Measurements from ENCODE around the gene KCND3. TPM values are rescaled to one million over a fixed set of nuclear protein-coding genes. Genes with fewer than 3 reads are reported as not detected.

Gene KCND3
- total RNA-seq, 2 experiments from 2014 or later, result not detected

DNA sequence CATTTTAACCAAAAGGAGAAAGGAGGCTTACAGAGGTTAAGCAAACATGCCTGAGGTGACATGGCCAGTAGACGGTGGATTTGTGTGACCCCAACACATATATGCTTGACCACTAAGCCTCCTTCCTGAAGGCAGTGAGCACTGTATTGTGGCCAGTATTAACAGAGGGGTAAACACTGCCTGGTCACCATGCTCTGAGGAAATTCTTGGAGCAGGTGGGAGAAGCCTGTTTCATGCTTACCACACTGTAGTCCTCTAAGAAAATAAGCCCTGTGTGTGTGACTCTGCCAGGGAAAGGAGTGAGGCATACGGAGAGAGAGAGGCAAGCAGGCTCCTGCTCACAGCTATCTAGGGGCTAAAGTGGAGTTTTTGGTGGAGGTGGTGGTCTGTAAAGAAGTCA, 102.7 kb downstream of the KCND3 start:
- no peak overlapping the region for H3K4me3 Mint-ChIP-seq
- ChIA-PET CTCF (interaction anchor here (0.6 to 0.8 kb wide), 2 partner anchors 82 to 1055 kb away, joined by 3 to 4 read pairs; no protein-coding TSS in a partner anchor), POLR2A (no interaction called here)
- no peak overlapping the region for H3K27ac Mint-ChIP-seq
- DNase-seq (no peak), ATAC-seq (no peak)
- H3K4me1 Mint-ChIP-seq, result peaks cover 4% of the 10 kb centered on the region
- H3K27me3 Mint-ChIP-seq, result peaks cover 10% of the 10 kb centered on the region
- intact Hi-C loops (cut with DNase I, micrococcal nuclease), result no loop called here
- H3K36me3 Mint-ChIP-seq (ENCODE audit: low read depth), result no peaks in the 10 kb centered on the region
- no peaks in the 10 kb centered on the region for H3K9me3 Mint-ChIP-seq (ENCODE audit: low read depth)

DNA sequence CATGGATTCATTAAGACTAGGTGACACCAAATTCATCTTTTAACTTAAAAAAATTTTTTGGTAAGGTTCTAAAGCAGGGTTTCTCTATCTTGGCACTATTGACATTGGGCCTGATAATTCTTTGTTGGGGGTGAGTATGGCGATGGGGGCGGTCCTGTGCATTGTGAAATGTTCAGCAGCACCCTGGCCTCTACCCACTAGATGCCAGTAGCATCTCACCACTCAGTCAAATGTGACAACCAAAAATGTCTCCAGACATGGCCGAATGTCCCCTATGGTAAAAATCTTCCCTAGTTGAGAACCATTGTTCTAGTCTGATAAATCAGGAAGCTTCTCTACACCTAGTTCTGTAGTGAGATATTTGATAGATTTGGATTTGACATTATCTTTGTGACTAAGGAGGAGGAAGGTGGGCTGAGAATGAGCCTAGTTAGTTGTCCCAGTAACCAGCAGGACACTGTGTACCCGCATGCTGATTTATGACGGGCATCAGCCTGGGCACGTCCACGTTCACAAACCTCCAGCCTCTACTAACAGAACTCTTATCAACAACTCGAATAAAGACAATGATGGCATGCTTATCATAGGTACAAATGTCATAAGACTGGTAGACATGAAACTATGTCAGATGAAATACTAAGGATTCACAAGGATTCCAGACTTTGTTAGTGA, 104.6 kb downstream of the KCND3 start:
- Mint-ChIP-seq H3K27ac (no peak overlapping the region), H3K36me3 (ENCODE audit: low read depth) (no peaks in the 10 kb centered on the region), H3K9me3 (ENCODE audit: low read depth) (no peaks in the 10 kb centered on the region), H3K4me1 (peaks cover 4% of the 10 kb centered on the region), H3K4me3 (no peak overlapping the region), H3K27me3 (peaks cover 17% of the 10 kb centered on the region)
- ChIA-PET CTCF (no interaction called here), POLR2A (no interaction called here)
- no peak for DNase-seq
- ATAC-seq, result no peak
- intact Hi-C loops (cut with DNase I, micrococcal nuclease), result no loop called here

DNA sequence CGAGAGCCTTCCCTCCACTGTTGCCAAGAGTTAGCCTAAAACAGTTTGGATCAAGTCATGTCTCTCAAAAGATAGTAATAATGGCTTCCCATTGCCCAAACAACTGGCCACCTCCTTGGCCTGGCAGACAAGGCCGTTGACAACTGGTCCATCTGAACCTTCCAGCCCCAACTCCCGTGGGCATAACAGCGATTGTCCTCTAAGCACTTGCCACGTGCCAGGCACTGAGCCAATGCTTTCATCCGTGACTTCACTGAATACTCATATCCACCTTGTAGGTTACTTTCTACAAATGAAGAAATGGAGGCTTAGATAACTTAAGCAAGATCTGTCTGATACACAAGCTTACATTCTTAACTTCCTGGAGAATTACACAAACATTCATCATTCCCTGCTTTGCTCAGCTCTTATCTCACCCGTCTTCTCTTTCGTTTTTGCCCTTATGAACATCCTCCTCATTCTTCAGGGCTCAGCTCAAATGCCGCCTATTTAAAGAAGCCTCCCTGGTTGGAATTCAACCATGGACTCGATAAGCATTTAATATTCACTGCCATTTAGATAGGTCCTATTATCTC, 106.4 kb downstream of the KCND3 start:
- ChIA-PET CTCF (no interaction called here), POLR2A (no interaction called here)
- ATAC-seq (no peak), DNase-seq (no peak)
- Mint-ChIP-seq H3K36me3 (ENCODE audit: low read depth) (no peaks in the 10 kb centered on the region), H3K27ac (no peak overlapping the region), H3K4me1 (no peaks in the 10 kb centered on the region), H3K9me3 (ENCODE audit: low read depth) (no peaks in the 10 kb centered on the region), H3K27me3 (peaks cover 17% of the 10 kb centered on the region), H3K4me3 (no peak overlapping the region)
- intact Hi-C loops (cut with DNase I, micrococcal nuclease), result no loop called here

GRCh38 chr1:111882559-111882958, 106.9 kb downstream of the KCND3 start:
- Mint-ChIP-seq H3K9me3 (ENCODE audit: low read depth) (no peaks in the 10 kb centered on the region), H3K27ac (no peak overlapping the region), H3K4me3 (no peak overlapping the region), H3K4me1 (no peaks in the 10 kb centered on the region), H3K27me3 (peaks cover 18% of the 10 kb centered on the region), H3K36me3 (ENCODE audit: low read depth) (no peaks in the 10 kb centered on the region)
- ChIA-PET CTCF (no interaction called here), POLR2A (no interaction called here)
- no peak for ATAC-seq
- no peak for DNase-seq
- intact Hi-C loops (cut with DNase I, micrococcal nuclease), result no loop called here

DNA sequence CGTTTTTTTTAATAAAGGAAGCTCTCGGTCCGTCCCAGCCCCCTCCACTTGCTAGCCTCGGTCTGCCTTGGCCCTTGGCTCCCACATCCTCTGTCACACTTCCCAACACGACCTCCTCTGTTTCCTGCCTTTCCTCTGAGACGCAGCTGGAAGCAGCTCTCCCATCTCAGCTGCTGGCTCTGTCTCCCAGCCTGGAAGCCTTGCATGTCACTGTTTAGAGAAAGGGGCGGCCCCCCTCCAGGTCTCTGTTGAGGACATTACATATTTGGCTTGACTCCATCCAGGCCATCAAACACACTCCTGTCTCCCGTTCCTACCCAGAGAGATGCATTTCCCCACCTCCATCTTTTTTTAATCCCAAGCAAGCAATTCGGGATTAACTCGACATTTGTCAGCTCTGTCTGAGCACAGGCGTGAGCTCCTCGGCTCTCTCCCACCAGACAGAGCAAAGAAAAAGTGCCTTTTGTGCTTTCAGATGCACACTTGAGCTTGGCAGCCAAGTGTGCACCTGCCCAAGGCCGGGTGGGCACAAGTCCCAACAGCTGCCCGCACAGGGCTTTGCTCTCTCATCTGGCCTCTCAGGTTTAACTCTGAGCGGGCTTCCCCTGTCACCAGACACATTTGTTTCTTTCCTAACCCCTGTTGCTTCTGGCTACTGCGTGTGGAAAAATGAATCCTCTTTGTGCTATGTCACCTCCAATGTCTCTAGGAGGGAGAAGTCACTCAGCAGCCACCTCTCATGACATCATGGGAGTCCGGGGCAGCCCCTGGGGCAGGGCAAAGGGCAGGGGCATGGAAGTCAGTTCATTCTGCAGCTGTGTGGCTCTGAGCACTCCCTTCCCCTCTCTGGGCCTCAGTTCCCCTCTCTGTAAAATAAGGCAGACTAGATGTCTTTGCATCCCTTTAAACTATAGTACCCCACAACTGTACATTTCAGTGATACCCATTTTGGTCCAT, 108.3 kb downstream of the KCND3 start:
- POLR2A ChIA-PET, result no interaction called here
- no peaks in the 10 kb centered on the region for H3K9me3 Mint-ChIP-seq (ENCODE audit: low read depth)
- CTCF ChIA-PET, result no interaction called here
- no peaks in the 10 kb centered on the region for H3K36me3 Mint-ChIP-seq (ENCODE audit: low read depth)
- no peak overlapping the region for H3K4me3 Mint-ChIP-seq
- H3K27ac Mint-ChIP-seq, result no peak overlapping the region
- peaks cover 21% of the 10 kb centered on the region for H3K27me3 Mint-ChIP-seq
- H3K4me1 Mint-ChIP-seq, result no peaks in the 10 kb centered on the region
- intact Hi-C loops (cut with DNase I, micrococcal nuclease), result no loop called here
- ATAC-seq (no peak), DNase-seq (no peak)

DNA sequence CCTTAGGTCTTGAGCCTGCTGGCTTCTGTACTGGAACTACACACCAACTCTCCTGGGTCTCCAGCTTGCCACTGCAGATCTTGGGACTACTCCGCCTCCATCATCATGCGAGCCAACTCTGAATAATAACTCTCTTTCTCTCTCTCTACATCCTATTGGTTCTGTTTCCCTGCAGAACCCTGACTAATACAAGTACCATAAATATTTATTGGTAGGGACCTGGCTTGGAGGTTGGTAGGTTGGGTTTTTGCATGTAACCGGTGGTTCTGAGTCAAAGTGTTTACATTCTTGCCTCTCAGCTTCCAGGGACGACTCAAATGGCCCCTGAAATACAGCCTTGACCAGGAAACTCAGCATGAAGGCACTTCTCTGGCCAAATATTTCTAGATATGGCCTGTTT, 110.4 kb downstream of the KCND3 start:
- Mint-ChIP-seq H3K4me3 (no peak overlapping the region), H3K27ac (no peak overlapping the region), H3K4me1 (no peaks in the 10 kb centered on the region), H3K36me3 (ENCODE audit: low read depth) (no peaks in the 10 kb centered on the region), H3K27me3 (peaks cover 21% of the 10 kb centered on the region), H3K9me3 (ENCODE audit: low read depth) (no peaks in the 10 kb centered on the region)
- intact Hi-C loops (cut with DNase I, micrococcal nuclease), result no loop called here
- ChIA-PET CTCF (no interaction called here), POLR2A (interaction anchor here (0.6 kb wide), 1 partner anchor 24 kb away, joined by 3 read pairs; no protein-coding TSS in a partner anchor)
- no peak for DNase-seq
- no peak for ATAC-seq

- H3K36me3 Mint-ChIP-seq (ENCODE audit: low read depth), result no peaks in the 10 kb centered on the region
- H3K9me3 Mint-ChIP-seq (ENCODE audit: low read depth), result no peaks in the 10 kb centered on the region
- ChIA-PET CTCF (interaction anchor here (0.5 kb wide), 1 partner anchor 10 kb away, joined by 4 read pairs; no protein-coding TSS in a partner anchor), POLR2A (no interaction called here)
- H3K4me3 Mint-ChIP-seq, result no peak overlapping the region
- H3K27me3 Mint-ChIP-seq, result peaks cover 19% of the 10 kb centered on the region
- intact Hi-C loops (cut with DNase I, micrococcal nuclease), result no loop called here
- no peaks in the 10 kb centered on the region for H3K4me1 Mint-ChIP-seq
- no peak overlapping the region for H3K27ac Mint-ChIP-seq
- ATAC-seq, result no peak
- no peak for DNase-seq
Observed at GRCh38 chr1:111878649-111879048, 110.8 kb downstream of the KCND3 start.

DNA sequence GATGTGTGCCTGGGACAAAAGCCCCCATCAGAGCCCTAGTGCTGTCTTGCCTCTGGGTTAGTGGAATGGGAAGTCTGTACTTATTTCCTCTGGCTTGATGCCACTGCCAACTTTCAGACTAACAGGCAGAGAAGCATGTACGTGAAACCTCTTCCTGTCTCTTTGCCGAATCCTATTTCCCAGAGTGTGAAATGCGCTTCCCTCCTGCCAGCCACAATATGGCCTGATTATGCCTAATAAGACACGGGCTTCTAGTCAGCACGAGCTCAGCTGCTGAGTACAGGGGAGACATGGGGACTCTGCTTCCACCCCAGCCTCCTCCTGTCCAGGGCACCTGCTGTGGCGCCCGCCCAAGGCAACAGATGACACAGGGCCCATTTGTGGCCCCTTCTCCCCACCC, 111.4 kb downstream of the KCND3 start:
- no peaks in the 10 kb centered on the region for H3K9me3 Mint-ChIP-seq (ENCODE audit: low read depth)
- ATAC-seq (no peak), DNase-seq (no peak)
- ChIA-PET POLR2A (no interaction called here), CTCF (interaction anchor here (0.5 kb wide), 1 partner anchor 11 kb away, joined by 4 read pairs; no protein-coding TSS in a partner anchor)
- no peaks in the 10 kb centered on the region for H3K36me3 Mint-ChIP-seq (ENCODE audit: low read depth)
- H3K27me3 Mint-ChIP-seq, result peaks cover 19% of the 10 kb centered on the region
- intact Hi-C loops (cut with DNase I, micrococcal nuclease), result no loop called here
- H3K4me3 Mint-ChIP-seq, result no peak overlapping the region
- H3K27ac Mint-ChIP-seq, result no peak overlapping the region
- no peaks in the 10 kb centered on the region for H3K4me1 Mint-ChIP-seq

DNA sequence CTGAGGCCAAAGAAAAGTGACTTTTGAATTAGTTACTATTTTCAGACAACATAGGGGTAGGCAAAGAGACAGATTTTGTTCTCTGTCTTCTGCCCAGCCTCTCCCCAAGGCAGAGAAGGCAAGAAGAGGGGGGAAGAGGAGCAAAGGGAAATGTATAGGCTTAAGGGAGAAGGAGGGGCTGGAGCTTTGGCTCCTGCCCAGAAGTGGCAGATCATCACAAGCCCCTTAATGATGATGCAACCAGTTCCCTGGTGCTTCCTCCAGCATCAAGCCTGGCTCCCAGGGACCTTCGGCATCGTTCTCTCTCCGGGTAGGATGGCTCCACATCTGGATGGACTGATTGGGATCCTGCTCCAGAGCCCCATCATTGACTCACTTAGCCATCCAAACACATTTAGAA, 112.8 kb downstream of the KCND3 start:
- Mint-ChIP-seq H3K27ac (no peak overlapping the region), H3K9me3 (ENCODE audit: low read depth) (no peaks in the 10 kb centered on the region), H3K36me3 (ENCODE audit: low read depth) (no peaks in the 10 kb centered on the region), H3K4me1 (no peaks in the 10 kb centered on the region), H3K27me3 (peaks cover 16% of the 10 kb centered on the region), H3K4me3 (no peak overlapping the region)
- intact Hi-C loops (cut with DNase I, micrococcal nuclease), result no loop called here
- ATAC-seq, result no peak
- ChIA-PET POLR2A (no interaction called here), CTCF (no interaction called here)
- no peak for DNase-seq

GRCh38 chr1:111875640-111876039, 113.8 kb downstream of the KCND3 start:
- peaks cover 12% of the 10 kb centered on the region for H3K27me3 Mint-ChIP-seq
- intact Hi-C loops (cut with DNase I, micrococcal nuclease), result no loop called here

GRCh38 chr1:111873460-111874030, 115.9 kb downstream of the KCND3 start:
- H3K4me3 Mint-ChIP-seq, result no peak overlapping the region
- no peaks in the 10 kb centered on the region for H3K9me3 Mint-ChIP-seq (ENCODE audit: low read depth)
- H3K27ac Mint-ChIP-seq, result no peak overlapping the region
- H3K27me3 Mint-ChIP-seq, result peaks cover 10% of the 10 kb centered on the region
- H3K4me1 Mint-ChIP-seq, result no peaks in the 10 kb centered on the region
- intact Hi-C loops (cut with DNase I, micrococcal nuclease), result no loop called here
- ChIA-PET POLR2A (no interaction called here), CTCF (no interaction called here)
- ATAC-seq (no peak), DNase-seq (no peak)
- H3K36me3 Mint-ChIP-seq (ENCODE audit: low read depth), result no peaks in the 10 kb centered on the region

More at GRCh38 chr1:111875640-111876039, 113.8 kb downstream of the KCND3 start:
- Mint-ChIP-seq H3K4me1 (no peaks in the 10 kb centered on the region), H3K36me3 (ENCODE audit: low read depth) (no peaks in the 10 kb centered on the region), H3K9me3 (ENCODE audit: low read depth) (no peaks in the 10 kb centered on the region), H3K4me3 (no peak overlapping the region), H3K27ac (no peak overlapping the region)
- POLR2A ChIA-PET, result no interaction called here
- CTCF ChIA-PET, result interaction anchor here (0.7 kb wide), 1 partner anchor 226 kb away, joined by 3 read pairs; no protein-coding TSS in a partner anchor
- no peak for ATAC-seq
- DNase-seq, result no peak
